Natural killer cell treated with Interleukin-12 subunit alpha and Interleukin-12 subunit beta and Interleukin-15 and Interleukin-18, amount 100 ng/mL, for 72 hours (primary cell): ENCODE results near the gene JAKMIP3. TPM values are rescaled to one million over a fixed set of nuclear protein-coding genes. Genes with fewer than 3 reads are reported as not detected.
"Not testable (repeated sequence)": the region's sequence is repeated elsewhere in the genome, so short reads cannot be mapped to it uniquely, and the experiment has no call there.

ENCODE experiments used
- ATAC-seq, 2 donors: fragments of 150-1000 bp; cut with Tn5 transposase in 1 of 2; sonication (Bioruptor Pico), chemical (Tn5 transposase) in 1 of 2; 2 replicates each; pipeline ENCODE4 v1.10.0; 2021
- DNase-seq: peaks from one replicate; pipeline ENCODE4 v3.0.0; 2022; ENCODE audit warnings: low spot score
- H3K27ac Mint-ChIP-seq, 2 donors: 1 replicate in 1 of 2; 2 replicates in 1 of 2; pipeline ENCODE4 v1.8.0; 2022; ENCODE audit warnings: mixed read lengths in 2 of 2, mild to moderate bottlenecking in 1 of 2, moderate library complexity in 1 of 2
- H3K27me3 Mint-ChIP-seq, 2 donors: 1 replicate in 1 of 2; 2 replicates in 1 of 2; pipeline ENCODE4 v1.8.0; 2022; ENCODE audit warnings: mixed read lengths in 2 of 2
- H3K36me3 Mint-ChIP-seq: one replicate; pipeline ENCODE4 v1.8.0; 2022; ENCODE audit warnings: mixed read lengths
- H3K4me1 Mint-ChIP-seq, 2 donors: 1 replicate in 1 of 2; 2 replicates in 1 of 2; pipeline ENCODE4 v1.8.0; 2022; ENCODE audit warnings: low read depth in 2 of 2, mixed read lengths in 2 of 2, mild to moderate bottlenecking in 1 of 2
- H3K4me3 Mint-ChIP-seq: one replicate; pipeline ENCODE4 v1.8.0; 2022; ENCODE audit warnings: mixed read lengths
- H3K9me3 Mint-ChIP-seq: 2 replicates; pipeline ENCODE4 v1.8.0; 2022; ENCODE audit warnings: mixed read lengths
- total RNA-seq, 2 donors: library from RNA; stranded (reverse); gene quantifications; one replicate each; pipeline ENCODE4 v1.2.3, GENCODE V29; 2022

The JAKMIP3 gene
- total RNA-seq, 2 donors from 2014 or later = 0.05 TPM; not detected in 1

DNA sequence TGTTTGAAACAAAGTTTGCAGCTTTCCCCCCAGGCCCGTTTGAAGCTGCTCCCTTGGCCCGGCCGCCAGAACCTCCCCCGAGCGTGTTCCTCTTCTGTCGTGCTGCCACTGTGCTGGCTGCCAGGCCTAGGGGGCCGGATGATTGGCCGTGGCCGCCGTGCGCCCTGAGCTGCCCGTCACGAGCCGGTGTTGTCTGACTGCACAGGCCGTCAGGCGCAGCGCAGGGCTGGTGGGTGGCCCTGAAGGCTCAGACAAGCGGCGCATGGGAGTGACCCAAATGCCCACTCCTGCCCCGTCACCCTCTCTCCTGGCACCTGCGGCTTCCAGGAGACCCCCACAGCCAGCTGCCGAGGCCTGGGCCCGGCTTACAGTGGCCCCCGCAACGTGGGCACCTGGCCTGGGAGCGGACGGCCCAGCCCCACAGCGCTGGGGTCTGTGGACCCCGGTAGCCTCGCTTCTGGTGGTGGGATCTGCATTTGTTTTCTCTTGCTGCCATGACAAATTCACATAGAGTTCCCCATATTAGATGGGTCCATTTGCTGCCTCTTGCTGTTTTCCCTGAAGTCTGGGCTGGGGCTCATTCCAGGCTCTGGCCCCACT lies 13.1 kb downstream of the JAKMIP3 start:
- ATAC-seq (no peak), DNase-seq (no peak)
- Mint-ChIP-seq H3K9me3 (no peaks in the 10 kb centered on the region), H3K27me3 (peaks cover 25 to 36% of the 10 kb centered on the region in 2 donors), H3K4me3 (no peak overlapping the region), H3K27ac (no peak overlapping the region), H3K36me3 (no peaks in the 10 kb centered on the region), H3K4me1 (no peaks in the 10 kb centered on the region)

GRCh38 chr10:132084384-132084783 lies 18.6 kb downstream of the JAKMIP3 start:
- not testable (repeated sequence) for H3K4me1 Mint-ChIP-seq, H3K4me3 Mint-ChIP-seq, ATAC-seq, H3K36me3 Mint-ChIP-seq, DNase-seq, H3K9me3 Mint-ChIP-seq, H3K27ac Mint-ChIP-seq
- peaks cover 20 to 31% of the 10 kb centered on the region in 2 donors for H3K27me3 Mint-ChIP-seq

DNA sequence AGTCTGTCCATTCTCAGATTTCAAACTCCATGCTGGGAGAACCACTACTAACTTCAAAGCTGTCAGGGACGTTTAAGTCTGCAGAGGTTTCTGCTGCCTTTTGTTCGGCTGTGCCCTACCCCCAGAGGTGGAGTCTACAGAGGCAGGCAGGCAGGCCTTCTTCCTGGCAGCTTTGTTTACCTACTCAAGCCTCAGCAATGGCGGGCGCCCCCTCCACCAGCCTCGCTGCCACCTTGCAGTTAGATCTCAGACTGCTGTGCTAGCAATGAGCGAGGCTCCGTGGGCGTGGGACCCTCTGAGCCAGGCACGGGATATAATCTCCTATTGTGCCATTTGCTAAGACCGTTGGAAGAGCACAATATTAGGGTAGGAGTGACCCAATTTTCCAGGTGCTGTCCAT lies 27.5 kb downstream of the JAKMIP3 start:
- DNase-seq, ATAC-seq, H3K27ac Mint-ChIP-seq, H3K9me3 Mint-ChIP-seq, H3K36me3 Mint-ChIP-seq, H3K4me3 Mint-ChIP-seq: not testable (repeated sequence)
- H3K27me3 Mint-ChIP-seq = peaks cover 25 to 45% of the 10 kb centered on the region in 2 donors
- H3K4me1 Mint-ChIP-seq = peaks cover 13 to 15% of the 10 kb centered on the region in 2 donors

DNA sequence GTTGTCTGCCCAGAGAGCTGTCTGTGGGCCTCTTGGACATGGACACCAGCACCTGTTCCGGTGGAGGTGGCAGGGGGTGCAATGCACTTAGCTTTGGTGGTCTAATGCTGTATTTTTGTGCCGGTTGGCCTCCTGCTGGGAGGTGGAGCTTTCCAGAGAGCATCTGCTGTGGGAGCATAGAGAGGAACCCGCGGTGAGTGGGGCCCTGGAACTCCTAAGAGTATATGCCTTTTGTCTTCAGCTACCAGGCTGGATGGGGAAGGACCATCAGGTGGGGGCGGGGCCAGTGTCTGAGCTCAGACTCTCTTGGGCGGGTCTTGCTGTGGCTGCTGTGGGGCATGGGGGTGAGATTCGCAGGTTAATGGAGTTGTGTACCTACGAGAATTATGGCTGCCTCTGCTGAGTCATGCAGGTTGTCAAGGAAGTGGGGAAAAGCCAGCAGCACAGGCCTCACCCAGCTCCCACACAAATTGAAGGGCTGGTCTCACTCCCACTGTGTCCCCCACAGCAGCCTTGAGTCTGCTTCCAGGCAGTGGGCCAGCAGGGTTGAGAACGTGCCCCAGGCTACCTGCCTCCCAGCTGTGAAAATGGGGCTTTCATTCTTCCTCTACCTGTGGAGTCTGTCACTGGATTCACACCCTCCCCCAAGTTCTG lies 29.0 kb downstream of the JAKMIP3 start:
- Mint-ChIP-seq H3K36me3 (peaks cover 6% of the 10 kb centered on the region), H3K4me1 (peaks cover 13 to 15% of the 10 kb centered on the region in 2 donors), H3K27me3 (peaks cover 25 to 43% of the 10 kb centered on the region in 2 donors), H3K27ac (no peak overlapping the region), H3K9me3 (no peaks in the 10 kb centered on the region), H3K4me3 (no peak overlapping the region)
- DNase-seq (no peak), ATAC-seq (no peak)

DNA sequence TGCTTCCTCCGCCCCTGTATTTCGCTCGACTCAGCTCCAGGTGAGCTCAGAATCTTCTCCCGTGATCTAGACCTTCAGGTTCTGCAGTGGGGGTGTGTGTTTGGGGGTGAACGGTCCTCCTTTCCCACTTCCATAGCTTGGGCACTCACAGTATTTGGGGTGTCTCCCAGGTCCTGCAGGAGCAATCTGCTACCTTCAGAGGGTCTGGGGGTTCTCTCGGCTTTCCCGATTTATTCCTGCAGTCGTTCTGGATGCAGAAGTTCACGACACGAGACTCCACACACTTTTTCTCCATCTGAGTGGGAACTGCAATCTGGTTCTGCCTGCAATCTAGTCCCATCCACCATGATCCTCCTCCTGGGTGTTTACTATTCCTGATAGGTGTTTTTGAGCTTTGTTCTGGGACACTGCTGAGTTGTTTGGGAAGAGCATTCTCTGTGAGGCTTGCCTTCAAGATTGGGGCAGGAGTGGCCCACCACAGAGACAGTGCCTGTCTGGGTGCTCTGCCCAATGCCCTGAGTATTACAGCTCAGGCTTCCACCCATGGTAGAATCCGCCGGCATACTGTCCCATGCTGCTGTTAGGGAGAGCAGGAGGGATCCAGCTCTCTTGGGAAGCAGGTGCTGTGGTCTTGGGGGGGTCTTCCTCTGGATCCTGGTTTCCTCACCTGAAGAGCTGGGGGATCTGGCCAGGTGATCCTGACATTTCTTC lies 29.8 kb downstream of the JAKMIP3 start:
- H3K27ac Mint-ChIP-seq = peak overlapping the region in 1 of 2 donors; percentile 70
- H3K9me3 Mint-ChIP-seq = no peaks in the 10 kb centered on the region
- H3K36me3 Mint-ChIP-seq = peaks cover 5% of the 10 kb centered on the region
- no peak for DNase-seq
- peaks cover 13 to 15% of the 10 kb centered on the region in 2 donors for H3K4me1 Mint-ChIP-seq
- H3K4me3 Mint-ChIP-seq = peak overlapping the region; percentile 30
- H3K27me3 Mint-ChIP-seq = peaks cover 22 to 34% of the 10 kb centered on the region in 2 donors
- no peak for ATAC-seq

DNA sequence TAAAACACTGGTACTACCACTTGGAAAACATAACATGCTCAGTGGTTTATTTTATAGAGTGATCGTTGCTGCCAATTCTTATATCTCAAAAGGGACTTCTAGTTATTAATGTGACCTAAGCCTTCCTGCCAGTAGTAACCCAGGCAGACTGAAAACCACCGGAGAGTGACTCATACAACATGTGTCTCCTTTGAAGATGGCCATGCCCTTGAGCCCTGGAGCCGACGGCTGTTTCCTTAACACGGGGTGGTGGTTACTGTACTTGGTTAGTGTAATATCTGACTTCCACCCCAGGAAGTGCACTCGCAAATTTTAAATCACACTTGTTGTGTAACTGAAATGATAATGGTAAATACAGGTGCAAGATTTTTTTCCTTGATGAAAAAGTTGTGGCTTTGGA lies 30.5 kb downstream of the JAKMIP3 start:
- no peaks in the 10 kb centered on the region for H3K36me3 Mint-ChIP-seq
- H3K27ac Mint-ChIP-seq = peak overlapping the region in 1 of 2 donors; percentile 70
- H3K4me3 Mint-ChIP-seq = peak overlapping the region; percentile 30
- H3K9me3 Mint-ChIP-seq = no peaks in the 10 kb centered on the region
- DNase-seq (no peak), ATAC-seq (peak; percentile 91 to 93)
- H3K27me3 Mint-ChIP-seq = peaks cover 16 to 28% of the 10 kb centered on the region in 2 donors
- H3K4me1 Mint-ChIP-seq = peaks cover 13 to 15% of the 10 kb centered on the region in 2 donors

DNA sequence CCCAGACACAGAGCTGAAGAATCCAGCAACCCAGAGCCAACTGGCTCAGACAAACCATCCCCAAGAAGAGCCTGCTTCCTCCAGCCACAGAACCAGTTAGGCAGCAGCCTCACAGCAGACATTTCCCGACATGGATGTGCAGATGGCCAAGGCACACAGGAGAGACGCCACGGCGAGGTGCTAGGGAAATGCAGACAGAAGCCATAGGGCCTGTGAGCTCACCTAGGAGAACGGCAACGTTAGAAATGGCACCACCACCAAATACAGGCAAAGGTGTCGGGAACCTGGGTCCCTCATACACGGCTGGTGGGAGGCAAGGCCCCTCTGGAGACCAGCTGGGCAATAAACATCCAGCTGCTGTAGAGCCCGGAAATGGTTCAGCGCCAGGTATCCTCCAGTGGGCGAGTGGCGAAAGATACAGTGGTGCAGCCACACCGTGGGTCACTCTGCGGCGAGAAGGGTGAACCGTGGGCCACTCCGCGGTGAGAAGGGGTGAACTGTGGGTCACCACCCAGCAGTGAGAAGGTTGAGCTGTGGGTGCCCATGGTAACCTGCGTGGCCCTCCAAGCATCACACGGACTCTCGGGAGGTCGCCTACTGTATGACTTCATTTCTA lies 31.2 kb downstream of the JAKMIP3 start:
- peaks cover 15 to 20% of the 10 kb centered on the region in 2 donors for H3K27me3 Mint-ChIP-seq
- peaks cover 13 to 15% of the 10 kb centered on the region in 2 donors for H3K4me1 Mint-ChIP-seq
- ATAC-seq (no peak), DNase-seq (no peak)
- H3K36me3 Mint-ChIP-seq = no peaks in the 10 kb centered on the region
- peak overlapping the region in 1 of 2 donors; percentile 70 for H3K27ac Mint-ChIP-seq
- no peaks in the 10 kb centered on the region for H3K9me3 Mint-ChIP-seq
- no peak overlapping the region for H3K4me3 Mint-ChIP-seq

DNA sequence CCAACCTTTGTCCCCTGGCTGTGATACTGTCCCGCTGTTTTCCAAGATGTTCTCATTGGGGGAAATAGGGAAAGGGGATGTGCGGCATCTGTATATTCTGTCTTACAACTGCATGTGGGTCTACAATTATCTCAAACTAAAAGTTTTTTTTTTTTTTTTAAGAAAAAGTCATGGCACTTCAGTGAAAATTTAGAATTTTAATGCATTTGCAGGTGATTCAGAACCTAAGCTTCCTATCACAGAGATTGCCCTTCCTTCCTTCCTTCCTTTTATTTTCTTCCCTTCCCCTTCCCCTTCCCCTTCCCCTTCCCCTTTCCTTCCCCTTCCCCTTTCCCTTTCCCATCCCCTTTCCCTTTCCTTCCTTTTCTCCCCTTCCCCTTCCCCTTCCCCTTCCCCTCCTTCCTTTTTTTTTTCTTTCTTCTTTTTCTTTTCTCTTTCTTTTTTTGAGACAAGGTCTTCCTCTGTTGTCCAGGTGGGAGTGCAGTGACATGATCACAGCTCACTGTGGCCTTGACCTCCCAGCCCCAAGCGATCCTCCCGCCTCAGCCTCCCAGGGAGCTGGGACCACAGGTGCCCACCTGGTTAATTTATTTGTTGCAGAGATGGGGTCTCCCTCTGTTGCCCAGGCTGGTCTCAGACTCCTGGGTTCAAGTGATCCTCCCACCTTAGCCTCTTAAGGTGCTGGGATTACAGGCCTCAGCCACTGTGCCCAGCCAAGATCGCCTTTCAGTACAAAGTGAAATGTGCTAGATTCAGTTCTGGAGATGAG lies 32.0 kb downstream of the JAKMIP3 start:
- Mint-ChIP-seq H3K4me3 (no peak overlapping the region), H3K36me3 (no peaks in the 10 kb centered on the region), H3K4me1 (peaks cover 13 to 15% of the 10 kb centered on the region in 2 donors), H3K27ac (no peak overlapping the region), H3K9me3 (no peaks in the 10 kb centered on the region), H3K27me3 (peaks cover 8 to 12% of the 10 kb centered on the region in 2 donors)
- no peak for ATAC-seq
- no peak for DNase-seq

DNA sequence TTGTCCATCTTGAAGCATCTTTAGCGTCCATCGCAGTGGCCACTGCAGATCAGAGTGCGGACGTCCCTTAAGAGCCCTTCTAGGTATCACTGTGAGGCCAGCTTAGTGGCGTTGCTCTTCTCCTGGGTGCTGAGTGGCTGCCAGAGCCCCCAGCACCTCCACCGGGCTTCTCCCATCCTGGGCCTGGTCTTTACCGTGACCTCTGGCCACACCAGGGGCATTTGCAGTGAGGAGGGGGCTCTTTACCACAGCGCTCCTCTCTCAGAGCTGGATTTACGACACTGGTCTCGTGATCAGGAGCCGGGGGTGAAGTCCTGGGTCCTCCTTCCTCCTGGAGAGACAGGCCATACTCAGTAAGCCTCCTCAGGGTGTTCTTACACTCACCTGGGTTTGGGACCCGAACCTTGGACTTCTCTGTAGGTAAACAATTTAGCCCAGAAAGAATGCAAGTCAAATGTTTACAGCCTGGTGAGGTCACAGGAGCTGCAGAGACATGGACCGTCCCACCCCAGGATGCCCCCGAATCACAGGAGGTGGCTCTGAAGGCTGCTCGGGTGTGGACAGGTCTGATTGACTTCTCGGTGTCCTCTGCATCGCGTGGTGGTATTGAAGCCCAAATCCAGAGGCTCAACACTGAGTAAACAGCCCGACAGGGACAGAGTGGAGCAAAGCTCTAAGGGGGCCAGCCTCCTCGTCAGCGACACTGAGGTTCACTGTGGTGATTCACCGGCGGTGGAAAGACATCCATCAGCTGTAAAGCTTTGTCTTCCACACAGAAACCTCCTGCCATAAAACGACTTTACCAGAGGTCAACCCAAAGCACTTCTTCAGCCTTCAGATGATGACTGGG lies 33.0 kb downstream of the JAKMIP3 start:
- ATAC-seq = no peak
- H3K27ac Mint-ChIP-seq = no peak overlapping the region
- H3K4me3 Mint-ChIP-seq = no peak overlapping the region
- no peaks in the 10 kb centered on the region for H3K9me3 Mint-ChIP-seq
- no peaks in the 10 kb centered on the region for H3K36me3 Mint-ChIP-seq
- no peak for DNase-seq
- peaks cover 13 to 15% of the 10 kb centered on the region in 2 donors for H3K4me1 Mint-ChIP-seq
- peaks cover 7 to 11% of the 10 kb centered on the region in 2 donors for H3K27me3 Mint-ChIP-seq

- H3K27ac Mint-ChIP-seq = no peak overlapping the region
- H3K36me3 Mint-ChIP-seq = no peaks in the 10 kb centered on the region
- ATAC-seq = no peak
- H3K4me3 Mint-ChIP-seq = no peak overlapping the region
- H3K4me1 Mint-ChIP-seq = peaks cover 13 to 15% of the 10 kb centered on the region in 2 donors
- no peak for DNase-seq
- H3K9me3 Mint-ChIP-seq = no peaks in the 10 kb centered on the region
- H3K27me3 Mint-ChIP-seq = peaks cover 7 to 11% of the 10 kb centered on the region in 2 donors
These were observed 33.8 kb downstream of the JAKMIP3 start for GRCh38 chr10:132099389-132100090.

DNA sequence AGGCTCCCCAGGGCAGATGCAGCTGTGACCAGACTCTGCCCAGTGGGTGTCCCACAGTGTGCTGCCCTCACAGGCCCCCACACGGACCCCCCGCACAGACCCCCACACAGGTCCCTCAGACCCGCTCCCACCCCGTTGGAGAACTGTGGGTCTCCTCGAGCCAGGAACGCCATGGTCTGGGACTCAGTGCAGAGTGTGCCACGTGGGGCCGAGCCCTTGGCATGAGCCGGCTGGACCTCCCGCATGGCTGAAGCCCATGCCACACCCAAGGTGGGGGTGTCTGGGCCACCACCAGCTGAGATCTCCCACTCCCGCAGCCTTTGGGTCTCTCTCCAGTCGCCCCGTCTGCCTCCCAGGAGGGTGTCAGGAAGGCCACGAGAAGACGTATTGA lies 34.3 kb downstream of the JAKMIP3 start:
- Mint-ChIP-seq H3K4me1 (peaks cover 13 to 15% of the 10 kb centered on the region in 2 donors), H3K27me3 (peaks cover 7 to 11% of the 10 kb centered on the region in 2 donors), H3K4me3 (no peak overlapping the region), H3K9me3 (no peaks in the 10 kb centered on the region), H3K36me3 (no peaks in the 10 kb centered on the region), H3K27ac (no peak overlapping the region)
- DNase-seq = no peak
- ATAC-seq = no peak
